ENCODE measurements around the gene RAD23A.

- no peak for TF ChIP-seq CTCF (IDR thresholded peaks at IDR 0.05)
- no peak for TF ChIP-seq POLR2A (IDR thresholded peaks at IDR 0.05)
Observed at GRCh38 chr19:12896460-12896859, 49.2 kb upstream of the RAD23A start.
